ENCODE data around the gene BCAS2.

Gene BCAS2

DNA sequence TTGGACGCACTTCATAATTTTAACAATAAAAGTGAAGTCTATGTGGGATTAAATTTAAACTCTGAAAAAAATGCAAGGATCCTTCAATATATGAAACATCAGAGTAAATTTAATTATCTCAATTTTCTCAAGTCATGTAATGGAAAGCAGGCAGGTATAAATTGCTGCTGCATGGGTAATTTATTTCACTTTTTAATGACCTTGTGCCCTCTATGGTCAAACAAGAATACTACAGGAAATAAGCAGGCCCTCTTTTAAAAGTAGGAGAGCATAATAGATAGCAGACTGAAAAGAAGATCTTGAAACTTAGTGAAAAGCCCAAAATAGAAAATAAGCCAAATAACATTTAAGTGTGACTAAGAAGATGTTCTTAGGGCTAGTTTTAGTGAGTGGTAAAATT lies 22.9 kb downstream of the BCAS2 start:
- DNase-seq: peak; percentile 47

- DNase-seq: no peak
Observed at GRCh38 chr1:114554577-114554976, 26.8 kb downstream of the BCAS2 start.

GRCh38 chr1:114552106-114552639 lies 29.2 kb downstream of the BCAS2 start:
- DNase-seq: no peak

DNA sequence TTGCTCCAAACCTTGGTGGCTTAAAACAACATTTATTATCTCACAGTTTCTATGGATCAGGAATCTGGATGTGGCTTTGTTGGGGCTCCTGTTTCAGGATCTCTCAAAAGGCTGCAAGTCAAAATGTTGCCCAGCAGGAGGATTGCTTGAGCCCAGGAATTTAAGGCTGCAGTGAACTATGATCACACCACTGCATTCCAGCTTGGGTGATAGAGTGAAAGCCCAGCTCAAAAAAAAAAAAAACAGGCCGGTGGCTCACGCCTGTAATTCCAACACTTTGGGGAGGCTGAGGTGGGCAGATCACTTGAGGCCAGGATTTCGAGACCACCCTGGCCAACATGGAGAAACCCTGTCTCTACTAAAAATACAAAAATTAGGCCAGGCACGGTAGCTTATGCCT lies 30.0 kb downstream of the BCAS2 start:
- DNase-seq: no peak

GRCh38 chr1:114550336-114550735 lies 31.1 kb downstream of the BCAS2 start:
- DNase-seq: no peak

DNA sequence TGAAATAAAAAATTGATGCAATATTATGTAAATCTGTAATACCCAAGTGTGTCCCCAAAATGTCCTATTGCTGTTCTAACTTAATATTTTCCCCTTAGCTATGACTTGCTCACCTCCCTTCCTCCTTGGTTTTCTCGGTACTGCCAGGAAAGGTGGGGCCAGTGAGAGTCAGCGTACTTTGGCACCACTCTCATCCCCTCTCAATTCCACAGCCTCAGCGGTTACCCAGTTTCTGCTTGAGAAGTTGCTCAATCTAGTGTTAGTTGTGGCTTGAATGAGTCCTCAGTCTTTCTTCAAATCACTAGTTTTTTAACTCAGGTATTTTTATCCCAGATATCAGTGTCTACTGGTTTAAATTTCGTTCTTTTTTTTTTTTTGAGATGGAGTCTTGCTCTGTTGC lies 32.3 kb downstream of the BCAS2 start:
- no peak for DNase-seq

DNA sequence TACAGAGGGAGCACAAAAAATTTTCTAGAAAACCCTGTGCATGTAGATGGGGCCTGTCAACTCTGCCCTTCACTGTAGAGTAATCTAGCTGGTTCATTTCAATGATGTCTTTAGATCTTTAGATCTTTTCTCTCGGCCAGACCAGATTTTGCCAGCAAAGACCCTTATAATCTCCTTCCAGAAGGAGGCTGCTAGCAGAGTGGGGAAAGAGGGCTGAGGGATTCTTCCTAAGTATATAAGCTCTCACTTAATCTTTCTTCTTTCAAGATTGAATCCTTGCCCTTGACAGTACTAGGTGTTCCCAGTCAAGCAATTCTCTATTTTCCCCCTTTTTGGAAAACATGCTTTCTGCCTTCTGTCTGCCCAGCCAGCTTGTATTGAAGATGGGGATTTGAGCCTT lies 34.3 kb downstream of the BCAS2 start:
- DNase-seq: no peak

DNA sequence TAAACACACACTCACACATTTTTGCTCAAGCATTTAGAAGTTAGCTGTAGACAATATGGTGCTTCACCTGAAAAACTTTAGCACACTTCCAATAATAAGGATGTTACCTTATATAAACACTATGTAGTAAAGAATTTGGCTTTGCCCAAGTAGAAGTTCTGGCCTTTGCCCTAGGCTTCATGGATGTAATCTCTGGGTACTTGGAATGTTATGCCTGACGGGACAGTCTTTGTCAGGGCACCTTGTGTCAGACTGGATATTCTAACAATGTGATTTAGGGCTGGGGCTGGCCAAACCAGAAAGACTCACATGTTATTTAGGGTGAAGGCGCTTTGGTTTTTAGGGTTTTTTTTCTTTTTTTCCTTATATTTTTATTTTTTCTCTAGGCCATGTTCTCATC lies 35.6 kb downstream of the BCAS2 start:
- no peak for DNase-seq

- no peak for DNase-seq
Observed at GRCh38 chr1:114545315-114545714, 36.1 kb downstream of the BCAS2 start.

- DNase-seq: no peak
Observed at GRCh38 chr1:114540821-114541220, 40.6 kb downstream of the BCAS2 start.

DNA sequence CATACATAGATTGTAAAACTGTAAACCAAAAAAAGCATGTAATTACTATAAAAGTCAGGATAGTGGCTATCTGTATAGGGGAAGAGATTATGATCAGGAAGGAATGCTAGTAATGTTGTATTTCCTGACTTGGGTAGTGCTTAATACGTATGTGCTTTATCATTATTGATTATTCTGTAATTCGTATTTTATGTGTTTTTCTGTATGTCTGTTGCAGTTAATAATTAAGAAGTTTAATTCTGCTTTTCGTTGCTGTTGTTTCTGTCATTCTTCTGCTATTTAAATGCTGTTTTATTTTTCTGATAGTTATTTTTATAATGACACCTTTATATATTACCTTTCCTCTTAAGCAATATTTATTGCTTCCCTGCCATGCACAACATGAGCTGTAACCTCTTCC lies 41.1 kb downstream of the BCAS2 start:
- DNase-seq: no peak

GRCh38 chr1:114536043-114536442 lies 45.4 kb downstream of the BCAS2 start:
- no peak for DNase-seq

DNA sequence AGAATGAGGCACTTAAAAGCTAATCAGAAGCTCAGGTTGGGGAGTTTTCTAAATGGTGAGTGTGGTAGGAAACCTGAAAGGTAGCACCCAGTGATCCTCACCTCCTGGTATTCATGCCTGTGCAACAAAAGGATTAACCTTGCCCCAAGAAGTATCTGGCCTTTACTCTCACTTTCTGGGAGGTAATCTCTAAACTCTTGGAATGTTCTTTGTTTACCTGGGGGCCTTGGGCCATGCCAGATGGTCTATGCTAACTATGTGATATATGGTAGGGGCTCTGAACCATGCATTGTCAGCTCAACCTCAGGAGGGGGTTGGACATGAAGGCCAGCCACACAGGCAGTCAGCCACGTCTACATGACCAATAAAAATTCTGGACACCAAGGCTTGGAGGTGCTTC lies 46.0 kb downstream of the BCAS2 start:
- DNase-seq: no peak

GRCh38 chr1:114531094-114531493 lies 50.3 kb downstream of the BCAS2 start:
- no peak for DNase-seq

DNA sequence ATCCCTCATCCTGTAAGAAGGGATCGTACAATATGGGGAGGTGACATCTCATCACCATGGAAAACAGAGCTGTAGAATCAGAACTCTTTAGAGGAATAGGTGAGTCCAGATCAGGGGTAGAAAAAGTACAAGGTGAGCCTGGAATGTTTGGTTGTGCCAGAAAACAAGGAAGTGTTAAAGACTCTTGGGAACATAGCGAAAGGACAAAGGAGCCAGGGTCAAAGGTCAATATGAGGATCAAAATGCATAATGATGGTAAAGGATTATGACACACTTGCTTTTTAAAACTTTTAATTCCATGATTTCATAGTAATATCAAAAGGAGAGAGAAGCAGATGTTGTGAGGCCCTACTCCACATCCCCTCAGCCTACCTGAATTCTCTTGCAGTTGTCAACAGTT lies 51.2 kb downstream of the BCAS2 start:
- DNase-seq: no peak

- peak; percentile 12 for DNase-seq
Observed at GRCh38 chr1:114524944-114525343, 56.5 kb downstream of the BCAS2 start.

DNA sequence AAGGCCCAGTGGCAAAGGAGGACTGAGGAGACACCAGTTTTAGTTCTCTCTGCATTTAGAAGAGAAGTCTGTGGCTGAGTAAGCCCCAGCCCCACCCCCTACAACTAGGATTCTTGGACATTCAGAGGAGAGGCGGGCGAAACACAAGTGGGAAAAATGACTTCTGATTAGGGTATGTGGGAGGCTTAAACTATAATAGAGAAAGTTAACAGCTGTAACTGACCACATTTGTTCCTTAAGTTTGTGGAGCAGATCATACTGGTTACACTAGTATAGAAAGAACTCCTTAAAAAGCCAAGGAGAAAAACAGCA lies 59.2 kb downstream of the BCAS2 start:
- no peak for DNase-seq

- DNase-seq: no peak
Observed at GRCh38 chr1:114521396-114522263, 59.8 kb downstream of the BCAS2 start.

All from NCI-H1105 treated with DMSO at 0.1 percent for 48 hours (cell line).